DND-41 (cell line): Measurements from ENCODE around the gene GATA5.

ENCODE experiments used
- ATAC-seq: fragments of 200-7000 bp; cut with Tn5 transposase; 3 replicates; pipeline ENCODE4 v1.9.1; 2021; ENCODE audit warnings: low read depth; ENCODE audit not compliant: insufficient read depth
- DNase-seq: peaks from one replicate; pipeline ENCODE4 v3.0.0-alpha.2; 2020
- H2AFZ ChIP-seq: 2 replicates; pipeline ENCODE4 v1.6.0; 2012; ENCODE audit warnings: low read depth, low read length
- H3K27ac ChIP-seq: 2 replicates; pipeline ENCODE4 v1.5.1; 2012; ENCODE audit warnings: low read length, inconsistent platforms
- H3K27me3 ChIP-seq: fragments of 200-600 bp; sonication (generic); 2 replicates; pipeline ENCODE4 v1.6.0; 2012; ENCODE audit warnings: low read length, mild to moderate bottlenecking, inconsistent platforms; ENCODE audit not compliant: insufficient read depth, poor library complexity
- H3K36me3 ChIP-seq: 2 replicates; pipeline ENCODE4 v1.5.1; 2012; ENCODE audit warnings: low read length, inconsistent platforms; ENCODE audit not compliant: insufficient read depth
- H3K4me1 ChIP-seq: 2 replicates; pipeline ENCODE4 v1.5.1; 2012; ENCODE audit warnings: mild to moderate bottlenecking, low read length; ENCODE audit not compliant: insufficient read depth
- H3K4me2 ChIP-seq: 2 replicates; pipeline ENCODE4 v1.6.0; 2012; ENCODE audit warnings: mild to moderate bottlenecking, moderate library complexity, low read length, inconsistent platforms; ENCODE audit not compliant: insufficient read depth
- H3K4me3 ChIP-seq, 2 experiments: fragments of 200-600 bp in 1 of 2; shearing (Covaris generic) in 1 of 2; 2 replicates each; pipeline ENCODE4 v1.5.1; 2012 to 2016; ENCODE audit warnings: inconsistent platforms in 2 of 2, low read length in 2 of 2, mild to moderate bottlenecking in 2 of 2, low read depth in 1 of 2, moderate library complexity in 1 of 2
- H3K79me2 ChIP-seq: 2 replicates; pipeline ENCODE4 v1.6.0; 2012; ENCODE audit warnings: low read length, inconsistent platforms; ENCODE audit not compliant: insufficient read depth
- H3K9ac ChIP-seq: 2 replicates; pipeline ENCODE4 v1.6.0; 2012; ENCODE audit warnings: low read depth, mild to moderate bottlenecking, inconsistent platforms, low read length, moderate library complexity
- H3K9me3 ChIP-seq: 2 replicates; pipeline ENCODE4 v1.5.1; 2012; ENCODE audit warnings: low read length, moderate library complexity, mild to moderate bottlenecking, inconsistent platforms; ENCODE audit not compliant: insufficient read depth, severe bottlenecking
- H4K20me1 ChIP-seq: 2 replicates; pipeline ENCODE4 v1.6.0; 2012; ENCODE audit warnings: low read length; ENCODE audit not compliant: insufficient read depth
- EZH2 ChIP-seq: IDR thresholded peaks from 3 replicates; pipeline ENCODE4 v1.6.1; 2012; ENCODE audit warnings: borderline replicate concordance, low read depth, mild to moderate bottlenecking, moderate library complexity, low read length, inconsistent platforms; ENCODE audit not compliant: severe bottlenecking
- TF ChIP-seq, protein P1 (sequence below): IDR thresholded peaks from 2 replicates; pipeline ENCODE4 v1.5.1; 2012; ENCODE audit warnings: borderline replicate concordance, low read length, moderate library complexity, mild to moderate bottlenecking; ENCODE audit not compliant: poor library complexity, severe bottlenecking; ENCODE audit errors: extremely low read depth

GATA5 gene

DNA sequence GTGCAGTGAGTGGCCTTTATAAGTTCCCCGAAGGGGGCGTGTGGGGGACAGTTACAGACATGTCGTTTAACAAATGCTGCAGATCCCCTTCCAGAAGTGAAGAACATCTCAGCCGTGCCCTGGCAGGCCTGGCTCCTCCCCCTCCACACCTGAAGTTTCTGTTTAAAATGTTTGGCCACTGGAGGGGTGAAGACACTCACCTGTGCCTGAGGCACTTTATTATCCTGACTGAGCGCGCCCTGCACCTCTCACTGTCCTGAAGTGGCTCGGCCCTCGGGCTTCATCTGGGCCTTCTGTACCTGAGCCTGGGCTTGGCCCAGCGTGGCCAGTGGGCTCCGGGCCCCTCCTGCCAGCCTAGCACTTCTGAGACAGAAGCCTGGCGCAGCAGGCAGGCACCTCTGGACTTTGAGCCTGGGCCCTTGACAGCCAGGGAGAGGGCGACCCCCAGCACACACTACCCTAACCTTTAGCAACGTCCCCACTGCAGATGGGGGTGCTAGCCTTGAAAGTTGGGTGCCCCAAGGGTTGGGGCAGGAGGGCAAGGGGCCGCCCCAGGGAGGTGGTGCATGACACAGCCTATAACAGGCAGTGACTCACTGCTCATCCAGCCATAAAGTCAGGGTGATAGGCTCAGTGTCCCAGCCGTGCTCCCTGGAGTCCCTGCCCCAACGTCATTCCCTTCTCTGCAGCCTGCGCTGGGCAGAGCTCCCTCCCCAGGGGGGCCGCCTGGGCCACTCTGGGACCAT lies 13.6 kb upstream of the GATA5 start:
- no peak for ATAC-seq
- Histone ChIP-seq H2AFZ (no peak overlapping the region), H3K27ac (no peak overlapping the region), H3K4me1 (no peaks in the 10 kb centered on the region), H3K9me3 (no peaks in the 10 kb centered on the region), H3K79me2 (no peaks in the 10 kb centered on the region), H3K9ac (no peak overlapping the region), H3K36me3 (no peaks in the 10 kb centered on the region), H3K4me3 (no peak overlapping the region), H4K20me1 (peaks cover 13% of the 10 kb centered on the region; the same call in 1 of the 2 replicates), H3K27me3 (peaks cover 36% of the 10 kb centered on the region), H3K4me2 (no peak overlapping the region)
- TF ChIP-seq, protein P1, sequence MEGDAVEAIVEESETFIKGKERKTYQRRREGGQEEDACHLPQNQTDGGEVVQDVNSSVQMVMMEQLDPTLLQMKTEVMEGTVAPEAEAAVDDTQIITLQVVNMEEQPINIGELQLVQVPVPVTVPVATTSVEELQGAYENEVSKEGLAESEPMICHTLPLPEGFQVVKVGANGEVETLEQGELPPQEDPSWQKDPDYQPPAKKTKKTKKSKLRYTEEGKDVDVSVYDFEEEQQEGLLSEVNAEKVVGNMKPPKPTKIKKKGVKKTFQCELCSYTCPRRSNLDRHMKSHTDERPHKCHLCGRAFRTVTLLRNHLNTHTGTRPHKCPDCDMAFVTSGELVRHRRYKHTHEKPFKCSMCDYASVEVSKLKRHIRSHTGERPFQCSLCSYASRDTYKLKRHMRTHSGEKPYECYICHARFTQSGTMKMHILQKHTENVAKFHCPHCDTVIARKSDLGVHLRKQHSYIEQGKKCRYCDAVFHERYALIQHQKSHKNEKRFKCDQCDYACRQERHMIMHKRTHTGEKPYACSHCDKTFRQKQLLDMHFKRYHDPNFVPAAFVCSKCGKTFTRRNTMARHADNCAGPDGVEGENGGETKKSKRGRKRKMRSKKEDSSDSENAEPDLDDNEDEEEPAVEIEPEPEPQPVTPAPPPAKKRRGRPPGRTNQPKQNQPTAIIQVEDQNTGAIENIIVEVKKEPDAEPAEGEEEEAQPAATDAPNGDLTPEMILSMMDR: no peak
- no peak for TF ChIP-seq EZH2
- no peak for DNase-seq

DNA sequence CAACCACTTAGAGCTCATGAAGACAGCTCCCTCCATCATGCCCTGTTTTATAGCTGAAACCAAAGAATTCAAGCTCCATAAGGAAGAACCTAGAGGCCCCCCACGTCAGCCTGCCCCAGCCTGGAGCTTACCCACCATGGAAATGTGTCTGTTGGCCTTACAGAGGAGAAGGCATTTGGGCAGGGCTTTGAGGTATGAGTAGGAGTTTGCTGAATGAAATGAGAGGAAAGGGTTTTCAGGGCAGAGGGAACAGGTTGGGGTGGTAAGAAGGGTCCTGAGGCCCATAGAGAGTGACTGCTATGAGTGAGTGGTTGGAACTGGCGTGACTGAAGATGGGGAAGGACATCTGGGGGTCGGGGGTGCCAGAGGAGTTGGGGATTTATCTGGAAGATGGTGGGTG lies 12.7 kb upstream of the GATA5 start:
- no peak overlapping the region for H3K4me2 ChIP-seq
- no peaks in the 10 kb centered on the region for H3K36me3 ChIP-seq
- no peaks in the 10 kb centered on the region for H3K4me1 ChIP-seq
- H4K20me1 ChIP-seq: peaks cover 19% of the 10 kb centered on the region; the same call in 1 of the 2 replicates
- ATAC-seq (no peak), DNase-seq (no peak)
- H3K9me3 ChIP-seq: no peaks in the 10 kb centered on the region
- no peak overlapping the region for H3K27ac ChIP-seq
- no peak overlapping the region for H2AFZ ChIP-seq
- no peak overlapping the region for H3K4me3 ChIP-seq
- H3K9ac ChIP-seq: no peak overlapping the region
- H3K79me2 ChIP-seq: no peaks in the 10 kb centered on the region
- TF ChIP-seq, protein P1: no peak
- TF ChIP-seq EZH2: no peak
- peaks cover 40% of the 10 kb centered on the region for H3K27me3 ChIP-seq

DNA sequence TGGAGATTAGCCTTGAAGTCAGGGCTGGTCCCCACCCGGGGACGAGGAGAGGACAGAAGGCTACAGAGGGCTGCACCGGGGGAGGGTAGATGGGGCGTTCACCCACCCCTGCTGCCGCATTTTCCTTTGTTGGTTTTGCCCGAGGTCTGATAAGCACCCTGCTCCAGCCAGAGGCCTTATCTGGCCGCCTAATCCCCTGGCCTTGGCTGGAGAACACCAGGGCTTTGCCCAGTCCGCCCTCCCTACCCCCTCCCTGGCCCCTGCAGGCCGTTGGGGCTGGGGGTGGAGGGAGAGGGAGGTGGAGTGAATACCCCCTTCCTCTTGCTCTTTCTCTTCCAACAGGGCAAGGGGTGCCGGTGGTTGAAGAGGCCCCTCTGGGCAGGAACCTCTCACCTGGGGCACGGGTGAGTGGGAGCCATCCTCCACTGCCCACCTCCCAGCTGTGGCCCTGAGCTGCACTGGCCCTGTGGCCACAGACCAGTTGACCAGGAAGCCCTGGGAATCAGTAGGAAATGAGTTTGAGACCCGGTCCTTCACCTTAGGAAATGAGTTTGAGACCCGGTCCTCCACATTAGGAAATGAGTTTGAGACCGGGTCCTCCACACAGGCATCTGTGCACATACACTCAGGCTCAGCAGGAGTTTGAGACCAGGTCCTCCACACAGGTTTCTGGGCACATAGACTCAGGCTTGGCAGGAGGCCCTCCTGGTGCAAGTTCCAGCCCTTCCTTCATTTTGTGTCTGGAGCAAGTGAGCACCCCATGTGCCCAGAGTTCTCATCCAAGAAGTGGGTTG lies 12.0 kb upstream of the GATA5 start:
- no peak overlapping the region for H3K9ac ChIP-seq
- DNase-seq: no peak
- no peaks in the 10 kb centered on the region for H3K4me1 ChIP-seq
- no peaks in the 10 kb centered on the region for H3K79me2 ChIP-seq
- H3K9me3 ChIP-seq: no peaks in the 10 kb centered on the region
- peaks cover 45% of the 10 kb centered on the region for H3K27me3 ChIP-seq
- H2AFZ ChIP-seq: no peak overlapping the region
- ATAC-seq: no peak
- no peaks in the 10 kb centered on the region for H3K36me3 ChIP-seq
- TF ChIP-seq EZH2: no peak
- TF ChIP-seq, protein P1: no peak
- H3K4me3 ChIP-seq: no peak overlapping the region
- H3K4me2 ChIP-seq: no peak overlapping the region
- H4K20me1 ChIP-seq: peaks cover 19% of the 10 kb centered on the region; the same call in 1 of the 2 replicates
- H3K27ac ChIP-seq: no peak overlapping the region
